Sigmoid colon (tissue), 4 donors: ENCODE data around the gene ATP13A5.

Source experiments
- EP300 ChIP-seq, 4 donors: sonication (generic); formaldehyde crosslinking; IDR thresholded peaks; one replicate each; pipeline ENCODE4 v1.6.1; 2017; ENCODE audit warnings: antibody characterized with exemption in 4 of 4
- POLR2A ChIP-seq, 2 donors: fragments of 450-650 bp; IDR thresholded peaks; one replicate each; pipeline ENCODE4 v1.6.1; 2016; ENCODE audit warnings: antibody characterized with exemption in 2 of 2, mild to moderate bottlenecking in 2 of 2, moderate library complexity in 2 of 2
- TF ChIP-seq, protein P1 (sequence below), 4 experiments: fragments of 450-650 bp in 3 of 4; fragments of 200-600 bp in 1 of 4; IDR thresholded peaks; one replicate each; pipeline ENCODE4 v1.5.1; 2016 to 2019; ENCODE audit warnings: antibody characterized with exemption in 4 of 4, mild to moderate bottlenecking in 3 of 4, moderate library complexity in 2 of 4

DNA sequence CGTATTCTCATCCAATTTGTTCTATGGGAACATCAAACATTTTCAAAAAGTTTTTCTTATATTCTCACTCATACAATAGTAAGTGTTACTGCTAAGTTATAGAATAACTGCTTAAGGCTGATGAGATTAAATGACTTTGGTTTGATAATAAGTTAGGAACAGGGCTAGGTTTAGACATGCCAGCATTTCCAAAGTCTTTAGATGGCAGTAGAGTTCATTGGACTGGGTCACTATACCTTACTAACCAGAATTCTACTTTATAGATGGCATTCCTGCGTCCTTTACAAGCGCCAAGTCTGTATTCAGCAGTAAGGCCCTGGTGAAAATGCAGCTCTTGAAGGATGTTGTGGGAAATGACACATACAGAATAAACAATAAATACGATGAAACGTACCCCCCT, 115.8 kb downstream of the ATP13A5 start:
- TF ChIP-seq, protein P1, sequence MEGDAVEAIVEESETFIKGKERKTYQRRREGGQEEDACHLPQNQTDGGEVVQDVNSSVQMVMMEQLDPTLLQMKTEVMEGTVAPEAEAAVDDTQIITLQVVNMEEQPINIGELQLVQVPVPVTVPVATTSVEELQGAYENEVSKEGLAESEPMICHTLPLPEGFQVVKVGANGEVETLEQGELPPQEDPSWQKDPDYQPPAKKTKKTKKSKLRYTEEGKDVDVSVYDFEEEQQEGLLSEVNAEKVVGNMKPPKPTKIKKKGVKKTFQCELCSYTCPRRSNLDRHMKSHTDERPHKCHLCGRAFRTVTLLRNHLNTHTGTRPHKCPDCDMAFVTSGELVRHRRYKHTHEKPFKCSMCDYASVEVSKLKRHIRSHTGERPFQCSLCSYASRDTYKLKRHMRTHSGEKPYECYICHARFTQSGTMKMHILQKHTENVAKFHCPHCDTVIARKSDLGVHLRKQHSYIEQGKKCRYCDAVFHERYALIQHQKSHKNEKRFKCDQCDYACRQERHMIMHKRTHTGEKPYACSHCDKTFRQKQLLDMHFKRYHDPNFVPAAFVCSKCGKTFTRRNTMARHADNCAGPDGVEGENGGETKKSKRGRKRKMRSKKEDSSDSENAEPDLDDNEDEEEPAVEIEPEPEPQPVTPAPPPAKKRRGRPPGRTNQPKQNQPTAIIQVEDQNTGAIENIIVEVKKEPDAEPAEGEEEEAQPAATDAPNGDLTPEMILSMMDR (IDR thresholded peaks at IDR 0.05) = no peak
- TF ChIP-seq EP300 (IDR thresholded peaks at IDR 0.05) (no peak), POLR2A (IDR thresholded peaks at IDR 0.05) (no peak)
